WTC11 (cell line): ENCODE results near the gene EPYC. TPM values are rescaled to one million over a fixed set of nuclear protein-coding genes. Genes with fewer than 3 reads are reported as not detected.

Experiments
- ATAC-seq: fragments of 200-7000 bp; cut with Tn5 transposase; 2 replicates; pipeline ENCODE4 v1.10.0; 2021; ENCODE audit warnings: mild to moderate bottlenecking, moderate library complexity
- CTCF ChIA-PET: fragments of 300-600 bp; sonication (Branson Sonifier 250); formaldehyde crosslinking; loops from one replicate; lab custom pipeline; 2021; ENCODE audit warnings: antibody characterized with exemption; lab: Charles Lee
- POLR2A ChIA-PET: fragments of 350-600 bp; sonication (Branson Sonifier 250); formaldehyde crosslinking; loops from one replicate; lab custom pipeline; 2021; ENCODE audit warnings: antibody characterized with exemption; lab: Charles Lee
- DNase-seq: peaks from one replicate; pipeline ENCODE4 v3.0.0; 2021; ENCODE audit warnings: low spot score
- H3K27ac Mint-ChIP-seq: 2 replicates; pipeline ENCODE4 v1.8.0; 2021; ENCODE audit warnings: mixed read lengths
- H3K27me3 Mint-ChIP-seq: 2 replicates; pipeline ENCODE4 v1.8.0; 2021; ENCODE audit warnings: low read depth, mild to moderate bottlenecking, moderate library complexity, mixed read lengths
- H3K36me3 Mint-ChIP-seq: 2 replicates; pipeline ENCODE4 v1.8.0; 2021; ENCODE audit warnings: mixed read lengths
- H3K4me1 Mint-ChIP-seq: 2 replicates; pipeline ENCODE4 v1.8.0; 2022; ENCODE audit warnings: mixed read lengths
- H3K4me3 Mint-ChIP-seq: 2 replicates; pipeline ENCODE4 v1.8.0; 2021; ENCODE audit warnings: mild to moderate bottlenecking, moderate library complexity, mixed read lengths
- H3K9me3 Mint-ChIP-seq: 2 replicates; pipeline ENCODE4 v1.8.0; 2021; ENCODE audit warnings: mixed read lengths
- AFF4 ChIP-seq: sonication (generic); formaldehyde crosslinking; IDR thresholded peaks from 2 replicates; pipeline ENCODE4 v1.8.1; 2023; ENCODE audit warnings: mild to moderate bottlenecking, missing genetic modification reagents, borderline replicate concordance
- ATF6 ChIP-seq: sonication (generic); formaldehyde crosslinking; IDR thresholded peaks from 2 replicates; pipeline ENCODE4 v1.8.1; 2023; ENCODE audit warnings: mild to moderate bottlenecking, missing genetic modification reagents
- CBFB ChIP-seq: sonication (generic); formaldehyde crosslinking; IDR thresholded peaks from 2 replicates; pipeline ENCODE4 v1.8.1; 2022; ENCODE audit warnings: mild to moderate bottlenecking, low read depth, missing genetic modification reagents
- CDX4 ChIP-seq: fragments of 250-450 bp; sonication (Bioruptor Pico); IDR thresholded peaks from 2 replicates; pipeline ENCODE4 v1.9.0; 2021; ENCODE audit warnings: moderate library complexity, mild to moderate bottlenecking, inconsistent platforms, borderline replicate concordance
- CTCF ChIP-seq: fragments of 200-600 bp; IDR thresholded peaks from 2 replicates; pipeline ENCODE4 v1.8.0; 2022; ENCODE audit warnings: antibody characterized with exemption
- E2F4 ChIP-seq: sonication (generic); formaldehyde crosslinking; IDR thresholded peaks from 2 replicates; pipeline ENCODE4 v1.8.1; 2022; ENCODE audit warnings: low read depth, mild to moderate bottlenecking, moderate library complexity, missing genetic modification reagents, borderline replicate concordance
- E2F5 ChIP-seq: sonication (generic); formaldehyde crosslinking; IDR thresholded peaks from 2 replicates; pipeline ENCODE4 v1.8.1; 2022; ENCODE audit warnings: mild to moderate bottlenecking, moderate library complexity, missing genetic modification reagents
- EMX1 ChIP-seq: fragments of 250-450 bp; sonication (Bioruptor Pico); IDR thresholded peaks from 2 replicates; pipeline ENCODE4 v1.8.0; 2021; ENCODE audit warnings: mild to moderate bottlenecking
- ETV6 ChIP-seq: sonication (generic); formaldehyde crosslinking; IDR thresholded peaks from 2 replicates; pipeline ENCODE4 v1.8.1; 2022; ENCODE audit warnings: mild to moderate bottlenecking, missing genetic modification reagents
- HMGA2 ChIP-seq: fragments of 250-450 bp; sonication (Bioruptor Pico); IDR thresholded peaks from 2 replicates; pipeline ENCODE4 v1.4.0; 2021; ENCODE audit warnings: mild to moderate bottlenecking, moderate library complexity
- IRF2 ChIP-seq: sonication (generic); formaldehyde crosslinking; IDR thresholded peaks from 2 replicates; pipeline ENCODE4 v1.8.0; 2022; ENCODE audit warnings: low read depth, missing genetic modification reagents, borderline replicate concordance
- JUN ChIP-seq: sonication (generic); formaldehyde crosslinking; IDR thresholded peaks from 2 replicates; pipeline ENCODE4 v1.8.0; 2023; ENCODE audit warnings: mild to moderate bottlenecking, missing genetic modification reagents
- NFE2L1 ChIP-seq: sonication (generic); formaldehyde crosslinking; IDR thresholded peaks from 2 replicates; pipeline ENCODE4 v1.8.1; 2023; ENCODE audit warnings: missing genetic modification reagents
- NR3C1 ChIP-seq: sonication (generic); formaldehyde crosslinking; conservative IDR thresholded peaks from 2 replicates; pipeline ENCODE4 v1.8.1; 2023; ENCODE audit warnings: low read depth, mild to moderate bottlenecking, missing genetic modification reagents
- RORB ChIP-seq: fragments of 250-450 bp; sonication (Bioruptor Pico); IDR thresholded peaks from 2 replicates; pipeline ENCODE4 v1.9.0; 2021; ENCODE audit warnings: mild to moderate bottlenecking
- SOX15 ChIP-seq: fragments of 250-450 bp; sonication (Bioruptor Pico); IDR thresholded peaks from 2 replicates; pipeline ENCODE4 v1.9.0; 2021; ENCODE audit warnings: mild to moderate bottlenecking
- TCF7 ChIP-seq: sonication (generic); formaldehyde crosslinking; IDR thresholded peaks from 2 replicates; pipeline ENCODE4 v1.8.0; 2022; ENCODE audit warnings: mild to moderate bottlenecking, low read depth, missing genetic modification reagents, moderate library complexity
- ZNF121 ChIP-seq: sonication (generic); formaldehyde crosslinking; IDR thresholded peaks from 2 replicates; pipeline ENCODE4 v1.8.0; 2023; ENCODE audit warnings: missing genetic modification reagents
- ZNF425 ChIP-seq: fragments of 250-450 bp; sonication (Bioruptor Pico); conservative IDR thresholded peaks from 2 replicates; pipeline ENCODE4 v1.9.0; 2021; ENCODE audit warnings: mild to moderate bottlenecking
- total RNA-seq: library from RNA; stranded (reverse); gene quantifications from 3 replicates; pipeline ENCODE4 v1.2.3, GENCODE V29; 2021

Gene EPYC
- total RNA-seq, 1 experiment from 2014 or later = not detected

GRCh38 chr12:90977224-90977623 is 27.5 kb downstream of the EPYC start (continued):
- TF ChIP-seq NR3C1 (CRISPR knock-in tag) (no peak), ATF6 (CRISPR knock-in tag) (no peak), RORB (CRISPR knock-in tag) (no peak), ETV6 (no peak), TCF7 (no peak), EMX1 (CRISPR knock-in tag) (no peak)

- no peak for ATAC-seq
- H3K27me3 Mint-ChIP-seq = peaks cover 3% of the 10 kb centered on the region
- H3K27ac Mint-ChIP-seq = no peak overlapping the region
- no peaks in the 10 kb centered on the region for H3K9me3 Mint-ChIP-seq
- peaks cover 15% of the 10 kb centered on the region for H3K4me1 Mint-ChIP-seq
- ChIA-PET POLR2A (no interaction called here), CTCF (no interaction called here)
- no peak overlapping the region for H3K4me3 Mint-ChIP-seq
- TF ChIP-seq HMGA2 (CRISPR knock-in tag) (no peak), E2F4 (CRISPR knock-in tag) (no peak), AFF4 (CRISPR knock-in tag) (no peak), RORB (CRISPR knock-in tag) (no peak), E2F5 (CRISPR knock-in tag) (no peak), NFE2L1 (CRISPR knock-in tag) (no peak), SOX15 (no peak), IRF2 (CRISPR knock-in tag) (no peak)
- DNase-seq = no peak
- no peaks in the 10 kb centered on the region for H3K36me3 Mint-ChIP-seq
These were observed 30.5 kb downstream of the EPYC start for GRCh38 chr12:90974286-90974685.

- POLR2A ChIA-PET = no interaction called here
- Mint-ChIP-seq H3K4me3 (no peak overlapping the region), H3K4me1 (peaks cover 11% of the 10 kb centered on the region), H3K9me3 (no peaks in the 10 kb centered on the region), H3K27me3 (no peaks in the 10 kb centered on the region), H3K27ac (no peak overlapping the region)
- ATAC-seq = no peak
- no peak for DNase-seq
- CTCF ChIA-PET = no interaction called here
- no peak for TF ChIP-seq ZNF121 (CRISPR knock-in tag)
- no peak for TF ChIP-seq ETV6
- no peak for TF ChIP-seq CDX4 (CRISPR knock-in tag)
- TF ChIP-seq CBFB (CRISPR knock-in tag) = no peak
- TF ChIP-seq EMX1 (CRISPR knock-in tag) = no peak
- no peak for TF ChIP-seq JUN (CRISPR knock-in tag)
- no peak for TF ChIP-seq CTCF
- no peak for TF ChIP-seq SOX15
- TF ChIP-seq HMGA2 (CRISPR knock-in tag) = no peak
- TF ChIP-seq ZNF425 (CRISPR knock-in tag) = no peak
- TF ChIP-seq, all 79 proteins: peak for 0
- H3K36me3 Mint-ChIP-seq = no peaks in the 10 kb centered on the region
These were observed 32.5 kb downstream of the EPYC start for GRCh38 chr12:90972226-90972625.
